Common myeloid progenitor, CD34-positive (primary cell): Measurements from ENCODE around the gene STUB1. TPM values are rescaled to one million over a fixed set of nuclear protein-coding genes. Genes with fewer than 3 reads are reported as not detected.

ENCODE experiments used
- CTCF ChIA-PET: fragments of 350-600 bp; sonication (Branson Sonifier 250); formaldehyde crosslinking; loops from one replicate; lab custom pipeline; 2021; ENCODE audit warnings: antibody characterized with exemption; lab: Charles Lee
- POLR2A ChIA-PET: fragments of 350-600 bp; sonication (Branson Sonifier 250); formaldehyde crosslinking; loops from one replicate; lab custom pipeline; 2021; ENCODE audit warnings: antibody characterized with exemption; lab: Charles Lee
- DNase-seq, 3 donors: peaks; one replicate each; pipeline versions ENCODE4 v3.0.0 to v3.0.0-alpha.2; 2013
- H3K27ac ChIP-seq, 2 experiments: 1 replicate in 1 of 2; 2 replicates in 1 of 2; pipeline ENCODE4 v1.7.0; 2013; ENCODE audit warnings: inconsistent platforms in 2 of 2, low read length in 2 of 2, mild to moderate bottlenecking in 2 of 2, low read depth in 1 of 2, moderate library complexity in 1 of 2; ENCODE audit not compliant: severe bottlenecking in 2 of 2, insufficient read depth in 1 of 2, poor library complexity in 1 of 2
- H3K27me3 ChIP-seq, 5 experiments: replicated peaks in 2 of 5; 1 replicate in 3 of 5; 2 replicates in 2 of 5; pipeline versions ENCODE4 v1.6.1 to v1.7.0; 2013; ENCODE audit warnings: low read length in 4 of 5, mild to moderate bottlenecking in 2 of 5, moderate library complexity in 2 of 5, inconsistent platforms in 1 of 5; ENCODE audit not compliant: insufficient read depth in 5 of 5, control insufficient read depth in 4 of 5
- H3K36me3 ChIP-seq, 4 experiments: 1 replicate in 2 of 4; 2 replicates in 2 of 4; pipeline versions ENCODE4 v1.6.1 to v1.7.0; 2013; ENCODE audit warnings: low read length in 3 of 4, control low read depth in 1 of 4, mild to moderate bottlenecking in 1 of 4; ENCODE audit not compliant: control insufficient read depth in 4 of 4, insufficient read depth in 4 of 4
- H3K4me1 ChIP-seq, 4 experiments: 1 replicate in 3 of 4; 2 replicates in 1 of 4; pipeline versions ENCODE4 v1.6.1 to v1.7.1; 2013; ENCODE audit warnings: low read length in 3 of 4, mild to moderate bottlenecking in 3 of 4, control low read depth in 1 of 4, inconsistent platforms in 1 of 4, moderate library complexity in 1 of 4; ENCODE audit not compliant: control insufficient read depth in 4 of 4, insufficient read depth in 4 of 4; ENCODE audit errors: control extremely low read depth in 1 of 4
- H3K4me3 ChIP-seq, 7 experiments: 1 replicate in 4 of 7; 2 replicates in 3 of 7; pipeline versions ENCODE4 v1.5.1 to v1.7.0; 2013; ENCODE audit warnings: mild to moderate bottlenecking in 7 of 7, low read length in 6 of 7, moderate library complexity in 6 of 7, inconsistent platforms in 2 of 7, low read depth in 2 of 7, control low read depth in 1 of 7; ENCODE audit not compliant: insufficient read depth in 4 of 7, control insufficient read depth in 1 of 7; ENCODE audit errors: extremely low read depth in 1 of 7
- H3K9me3 ChIP-seq, 5 experiments: 1 replicate in 4 of 5; 2 replicates in 1 of 5; pipeline versions ENCODE4 v1.6.1 to v1.7.1; 2013; ENCODE audit warnings: low read length in 4 of 5, mild to moderate bottlenecking in 2 of 5, inconsistent platforms in 1 of 5, low read depth in 1 of 5, moderate library complexity in 1 of 5; ENCODE audit not compliant: control insufficient read depth in 4 of 5, insufficient read depth in 2 of 5; ENCODE audit errors: control extremely low read depth in 1 of 5
- WGBS: methylation state at CpG from one replicate; pipeline ENCODE4 v1.1.5; 2013; ENCODE audit not compliant: insufficient coverage; 5-methylcytosine and 5-hydroxymethylcytosine counted together
- polyA plus RNA-seq: library from polyadenylated mRNA; unstranded; fragments of 120-200 nt; gene quantifications from one replicate; pipeline ENCODE4 v1.2.1, GENCODE V29; 2013

The STUB1 gene
- polyA plus RNA-seq: 43.9 TPM

GRCh38 chr16:679814-680624 is at the start of gene STUB1:
Gene STUB1 (plus strand): TSS chr16:680410. CDS start chr16:680526, 116 bp downstream.
- Histone ChIP-seq H3K4me1 (peaks cover 0 to 57% (median 50%) of the 10 kb centered on the region in 4 experiments), H3K27ac (peak within 1 kb of the TSS; percentile 61 to 79), H3K27me3 (peaks cover 0 to 27% (median 2%) of the 10 kb centered on the region in 5 experiments), H3K4me3 (peak within 1 kb of the TSS; percentile 59 to 86 (median 80)), H3K36me3 (peaks cover 0 to 20% (median 9%) of the 10 kb centered on the region in 4 experiments), H3K9me3 (no peaks in the 10 kb centered on the region)
- CTCF ChIA-PET: interaction anchor here (0.6 to 1.8 kb wide), 3 partner anchors 10 to 27 kb away, joined by 3 to 7 read pairs (median 4); partner anchors contain the start of gene WDR24
- WGBS: 0% methylated on average over 56 of the region's 91 CpGs
- POLR2A ChIA-PET: interaction anchor here (0.9 to 1.3 kb wide), 2 partner anchors 10 to 16 kb away, joined by 3 to 5 read pairs; partner anchors contain the start of gene WDR24
- peak; percentile 82 to 90 (median 87) for DNase-seq

GRCh38 chr16:630815-631405 is 49.3 kb upstream of the STUB1 start, which contains the start of gene WFIKKN1:
Gene WFIKKN1 (plus strand): TSS chr16:630985. CDS start chr16:631254, 269 bp downstream.
- H3K4me1 ChIP-seq: peaks cover 0 to 18% (median 18%) of the 10 kb centered on the region in 4 experiments
- peak within 1 kb of the TSS in 1 of 7 experiments; percentile 16 for H3K4me3 ChIP-seq
- peak in 2 of 3 donors; percentile 22 to 30 for DNase-seq
- peaks cover 0 to 7% (median 0%) of the 10 kb centered on the region in 5 experiments for H3K27me3 ChIP-seq
- no peaks in the 10 kb centered on the region for H3K9me3 ChIP-seq
- H3K27ac ChIP-seq: no peak within 1 kb of the TSS
- peaks cover 0 to 52% (median 29%) of the 10 kb centered on the region in 4 experiments for H3K36me3 ChIP-seq
- POLR2A ChIA-PET: interaction anchor here (0.6 kb wide), 1 partner anchor 10 kb away, joined by 4 read pairs; no protein-coding TSS in a partner anchor
- WGBS: 5% methylated on average over 18 of the region's 23 CpGs
- CTCF ChIA-PET: no interaction called here

DNA sequence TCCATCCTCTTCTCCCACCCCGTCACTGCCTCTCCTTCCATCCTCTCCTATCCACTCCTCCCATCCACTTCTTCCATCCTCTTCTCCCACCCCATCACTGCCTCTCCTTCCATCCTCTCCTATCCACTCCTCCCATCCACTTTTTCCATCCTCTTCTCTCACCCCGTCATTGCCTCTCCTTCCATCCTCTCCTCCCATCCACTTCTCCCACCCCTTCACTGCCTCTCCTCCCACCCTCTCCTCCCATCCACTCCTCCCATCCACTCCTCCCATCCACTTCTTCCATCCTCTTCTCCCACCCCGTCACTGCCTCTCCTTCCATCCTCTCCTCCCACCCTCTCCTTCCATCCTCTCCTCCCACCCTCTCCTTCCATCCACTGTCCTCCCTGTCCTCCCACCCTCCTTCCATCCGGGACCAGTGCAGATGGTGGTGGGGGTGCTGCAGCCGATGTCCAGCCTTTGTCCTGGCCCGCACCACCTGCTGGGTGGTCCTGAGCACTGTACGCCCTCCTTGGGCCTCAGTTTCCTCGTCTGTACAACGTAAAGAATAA is 48.3 kb upstream of the STUB1 start:
- 76% methylated on average over 8 of the region's 9 CpGs for WGBS
- peaks cover 0 to 23% (median 21%) of the 10 kb centered on the region in 4 experiments for H3K4me1 ChIP-seq
- H3K9me3 ChIP-seq: no peaks in the 10 kb centered on the region
- peaks cover 0 to 45% (median 25%) of the 10 kb centered on the region in 4 experiments for H3K36me3 ChIP-seq
- no peak overlapping the region for H3K4me3 ChIP-seq
- CTCF ChIA-PET: no interaction called here
- H3K27me3 ChIP-seq: peaks cover 0 to 7% (median 0%) of the 10 kb centered on the region in 5 experiments
- H3K27ac ChIP-seq: no peak overlapping the region
- DNase-seq: no peak
- POLR2A ChIA-PET: no interaction called here

GRCh38 chr16:632486-633335 is 47.5 kb upstream of the STUB1 start:
- H3K27ac ChIP-seq: no peak overlapping the region
- H3K4me1 ChIP-seq: peaks cover 0 to 28% (median 27%) of the 10 kb centered on the region in 4 experiments
- H3K4me3 ChIP-seq: no peak overlapping the region
- WGBS: 96% methylated on average over 38 of the region's 67 CpGs
- peaks cover 0 to 37% (median 20%) of the 10 kb centered on the region in 4 experiments for H3K36me3 ChIP-seq
- ChIA-PET CTCF (interaction anchor here (1.4 kb wide), 1 partner anchor 27 kb away, joined by 3 read pairs; no protein-coding TSS in a partner anchor), POLR2A (no interaction called here)
- DNase-seq: no peak
- H3K9me3 ChIP-seq: no peaks in the 10 kb centered on the region
- H3K27me3 ChIP-seq: peaks cover 0 to 7% (median 0%) of the 10 kb centered on the region in 5 experiments

GRCh38 chr16:633336-634050 is 46.7 kb upstream of the STUB1 start:
- no peak overlapping the region for H3K4me3 ChIP-seq
- ChIA-PET POLR2A (no interaction called here), CTCF (interaction anchor here (1.4 kb wide), 1 partner anchor 26 kb away, joined by 3 read pairs; no protein-coding TSS in a partner anchor)
- no peak for DNase-seq
- H3K4me1 ChIP-seq: peaks cover 0 to 34% (median 30%) of the 10 kb centered on the region in 4 experiments
- WGBS: 98% methylated on average over 69 of the region's 74 CpGs
- H3K36me3 ChIP-seq: peaks cover 0 to 29% (median 17%) of the 10 kb centered on the region in 4 experiments
- no peak overlapping the region for H3K27ac ChIP-seq
- H3K9me3 ChIP-seq: no peaks in the 10 kb centered on the region
- peaks cover 0 to 7% (median 0%) of the 10 kb centered on the region in 5 experiments for H3K27me3 ChIP-seq
